Gastrocnemius medialis (tissue), 4 donors: ENCODE data around the gene TOB1. TPM values are rescaled to one million over a fixed set of nuclear protein-coding genes. Genes with fewer than 3 reads are reported as not detected.
A peak's percentile ranks its signal among the peaks of the same experiment; 100 is the strongest.

Experiments used
- ATAC-seq, 2 donors: fragments of 150-250 bp; one replicate each; pipeline ENCODE4 v1.9.1; 2016
- DNase-seq, 2 donors: peaks; one replicate each; pipeline ENCODE4 v3.0.0-alpha.2; 2019
- H3K27ac ChIP-seq, 4 donors: fragments of 200-600 bp; sonication (generic); 1 replicate in 1 of 4; 2 replicates in 3 of 4; pipeline ENCODE4 v1.5.1; 2016 to 2018; ENCODE audit warnings: mild to moderate bottlenecking in 2 of 4, moderate library complexity in 1 of 4
- H3K27me3 ChIP-seq, 3 donors: fragments of 200-600 bp; sonication (generic) in 2 of 3; 1 replicate in 1 of 3; 2 replicates in 2 of 3; pipeline versions ENCODE4 v1.5.1 to v1.6.0; 2016 to 2019; ENCODE audit warnings: mild to moderate bottlenecking in 1 of 3, moderate library complexity in 1 of 3
- H3K36me3 ChIP-seq, 2 donors: fragments of 200-600 bp; sonication (generic) in 1 of 2; one replicate each; pipeline ENCODE4 v1.5.1; 2017 to 2018
- H3K4me1 ChIP-seq, 2 donors: fragments of 200-600 bp; sonication (generic) in 1 of 2; one replicate each; pipeline ENCODE4 v1.5.1; 2016 to 2017; ENCODE audit warnings: mild to moderate bottlenecking in 2 of 2
- H3K4me3 ChIP-seq, 4 donors: fragments of 200-600 bp; sonication (generic) in 3 of 4; 1 replicate in 1 of 4; 2 replicates in 3 of 4; pipeline ENCODE4 v1.5.1; 2016 to 2019; ENCODE audit warnings: mild to moderate bottlenecking in 2 of 4
- H3K9me3 ChIP-seq, 3 donors: fragments of 200-600 bp; sonication (generic) in 2 of 3; 1 replicate in 1 of 3; 2 replicates in 2 of 3; pipeline ENCODE4 v1.5.1; 2016 to 2019
- POLR2A ChIP-seq, 2 donors: fragments of 450-650 bp; IDR thresholded peaks; one replicate each; pipeline ENCODE4 v1.6.1; 2017; ENCODE audit warnings: antibody characterized with exemption in 2 of 2, mild to moderate bottlenecking in 2 of 2, moderate library complexity in 2 of 2
- in situ Hi-C, 4 donors: fragments of 200-750 bp; cut with MboI; loops; one replicate each; pipeline versions ENCODE4 v1.15.0 to v1.8.0; 2017; ENCODE audit warnings: low sequenced_read_pairs in 4 of 4
- intact Hi-C: fragments of 100-400 bp; cut with DNase I; formaldehyde crosslinking; loops from one replicate; pipeline ENCODE4 v1.15.1; 2023; ENCODE audit warnings: low total_unique reads
- total RNA-seq, 4 donors: library from RNA; depleted of rRNA; stranded (reverse); fragments of >200 nt; gene quantifications; one replicate each; pipeline versions ENCODE4 v1.1.0 to v1.2.3, GENCODE V29; 2016
- TF ChIP-seq, protein P1 (sequence below), 5 experiments: fragments of 450-650 bp in 3 of 5; fragments of 200-600 bp in 2 of 5; sonication (generic) in 2 of 5; IDR thresholded peaks in 4 of 5; conservative IDR thresholded peaks in 1 of 5; 1 replicate in 4 of 5; 2 replicates in 1 of 5; pipeline ENCODE4 v1.5.1; 2016 to 2019; ENCODE audit warnings: antibody characterized with exemption in 5 of 5, mild to moderate bottlenecking in 3 of 5, moderate library complexity in 3 of 5

The TOB1 gene
- total RNA-seq, 4 donors from 2014 or later = 13.6 to 53.5 (median 28.2) TPM

DNA sequence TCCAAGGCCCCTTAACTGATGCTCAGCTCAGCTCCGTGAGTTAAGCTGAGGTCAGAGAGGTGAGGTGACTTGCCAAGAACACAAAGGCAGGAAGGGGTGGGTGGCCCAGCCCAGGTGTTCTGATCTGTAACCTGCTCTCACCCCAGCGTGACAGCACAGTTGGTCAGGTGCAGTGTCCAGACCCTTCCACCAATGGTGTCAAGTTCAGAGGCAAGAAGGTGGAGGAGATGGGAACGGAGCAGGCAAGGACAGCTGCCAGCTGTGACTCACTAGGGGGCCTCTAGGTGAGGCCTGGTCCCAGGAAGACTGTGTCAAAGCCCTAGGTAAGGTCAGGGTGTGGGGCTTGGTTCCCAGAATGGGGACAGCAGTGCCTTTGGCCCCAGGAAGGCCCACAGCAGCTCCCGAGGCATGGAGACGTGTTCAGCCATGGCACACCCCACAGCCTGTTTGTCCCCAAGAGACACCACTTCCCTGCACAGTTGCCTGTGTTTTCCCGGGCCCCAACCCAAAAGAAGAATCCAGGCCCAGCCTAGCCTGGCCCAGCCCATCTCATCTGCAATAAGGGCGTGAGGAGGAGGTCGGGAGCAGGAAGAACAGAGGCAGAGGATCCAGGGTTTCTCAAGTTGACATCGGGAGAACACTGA is 23.5 kb downstream of the TOB1 start:
- TF ChIP-seq, protein P1, sequence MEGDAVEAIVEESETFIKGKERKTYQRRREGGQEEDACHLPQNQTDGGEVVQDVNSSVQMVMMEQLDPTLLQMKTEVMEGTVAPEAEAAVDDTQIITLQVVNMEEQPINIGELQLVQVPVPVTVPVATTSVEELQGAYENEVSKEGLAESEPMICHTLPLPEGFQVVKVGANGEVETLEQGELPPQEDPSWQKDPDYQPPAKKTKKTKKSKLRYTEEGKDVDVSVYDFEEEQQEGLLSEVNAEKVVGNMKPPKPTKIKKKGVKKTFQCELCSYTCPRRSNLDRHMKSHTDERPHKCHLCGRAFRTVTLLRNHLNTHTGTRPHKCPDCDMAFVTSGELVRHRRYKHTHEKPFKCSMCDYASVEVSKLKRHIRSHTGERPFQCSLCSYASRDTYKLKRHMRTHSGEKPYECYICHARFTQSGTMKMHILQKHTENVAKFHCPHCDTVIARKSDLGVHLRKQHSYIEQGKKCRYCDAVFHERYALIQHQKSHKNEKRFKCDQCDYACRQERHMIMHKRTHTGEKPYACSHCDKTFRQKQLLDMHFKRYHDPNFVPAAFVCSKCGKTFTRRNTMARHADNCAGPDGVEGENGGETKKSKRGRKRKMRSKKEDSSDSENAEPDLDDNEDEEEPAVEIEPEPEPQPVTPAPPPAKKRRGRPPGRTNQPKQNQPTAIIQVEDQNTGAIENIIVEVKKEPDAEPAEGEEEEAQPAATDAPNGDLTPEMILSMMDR (IDR thresholded peaks at IDR 0.05 in 4 of 5, conservative IDR thresholded peaks at IDR 0.05 in 1 of 5) = no peak
- no peak for TF ChIP-seq POLR2A (IDR thresholded peaks at IDR 0.05)
- Histone ChIP-seq H3K9me3 (no peaks in the 10 kb centered on the region), H3K36me3 (no peaks in the 10 kb centered on the region), H3K27me3 (no peaks in the 10 kb centered on the region), H3K4me3 (no peak overlapping the region), H3K4me1 (peaks cover 18 to 19% of the 10 kb centered on the region in 2 donors), H3K27ac (no peak overlapping the region)
- intact Hi-C loops (loop anchor here (1.0 kb wide), 2 partner anchors 59 to 295 kb away; partner anchors contain the start of gene SPATA20), in situ Hi-C loops (loop anchor here (5.0 to 25.0 kb wide), 4 partner anchors 60 to 305 kb away; partner anchors contain the start of genes SPATA20 (in 4 of the 4) and EPN3 (in 1 of the 4))
- ATAC-seq = no peak
- no peak for DNase-seq

DNA sequence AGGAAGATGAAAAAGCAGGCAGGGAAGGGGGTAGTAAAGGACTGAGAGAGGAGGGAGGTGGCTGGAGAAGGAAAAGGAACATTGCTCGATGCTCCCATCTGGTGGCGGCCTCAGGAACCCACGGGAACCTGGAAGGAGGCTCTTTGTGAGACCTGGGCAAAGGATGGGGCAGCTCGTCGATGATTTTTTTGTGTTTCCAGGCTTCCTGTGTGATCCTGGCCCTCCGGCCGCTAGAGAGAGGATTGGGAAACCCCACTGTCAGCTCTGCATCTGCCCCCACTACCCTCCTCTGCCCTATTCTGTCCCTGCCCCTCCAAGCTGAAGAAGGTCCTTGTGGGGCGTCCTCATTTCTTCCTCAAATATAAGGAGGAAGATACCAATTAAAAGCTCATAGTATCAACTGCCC is 24.2 kb downstream of the TOB1 start:
- Histone ChIP-seq H3K9me3 (no peaks in the 10 kb centered on the region), H3K36me3 (no peaks in the 10 kb centered on the region), H3K4me1 (peaks cover 18 to 19% of the 10 kb centered on the region in 2 donors), H3K27ac (no peak overlapping the region), H3K27me3 (no peaks in the 10 kb centered on the region), H3K4me3 (no peak overlapping the region)
- ATAC-seq (peak; percentile 39 to 45), DNase-seq (peak; percentile 25 to 59)
- in situ Hi-C loops = loop anchor here (5.0 to 25.0 kb wide), 4 partner anchors 60 to 305 kb away; partner anchors contain the start of genes SPATA20 (in 4 of the 4) and EPN3 (in 1 of the 4)
- TF ChIP-seq, protein P1 (IDR thresholded peaks at IDR 0.05 in 4 of 5, conservative IDR thresholded peaks at IDR 0.05 in 1 of 5) = peak; percentile 77 to 85 (median 84)
- TF ChIP-seq POLR2A (IDR thresholded peaks at IDR 0.05) = no peak
- intact Hi-C loops = loop anchor here (1.0 kb wide), 3 partner anchors 25 to 295 kb away; partner anchors contain the start of gene SPATA20

DNA sequence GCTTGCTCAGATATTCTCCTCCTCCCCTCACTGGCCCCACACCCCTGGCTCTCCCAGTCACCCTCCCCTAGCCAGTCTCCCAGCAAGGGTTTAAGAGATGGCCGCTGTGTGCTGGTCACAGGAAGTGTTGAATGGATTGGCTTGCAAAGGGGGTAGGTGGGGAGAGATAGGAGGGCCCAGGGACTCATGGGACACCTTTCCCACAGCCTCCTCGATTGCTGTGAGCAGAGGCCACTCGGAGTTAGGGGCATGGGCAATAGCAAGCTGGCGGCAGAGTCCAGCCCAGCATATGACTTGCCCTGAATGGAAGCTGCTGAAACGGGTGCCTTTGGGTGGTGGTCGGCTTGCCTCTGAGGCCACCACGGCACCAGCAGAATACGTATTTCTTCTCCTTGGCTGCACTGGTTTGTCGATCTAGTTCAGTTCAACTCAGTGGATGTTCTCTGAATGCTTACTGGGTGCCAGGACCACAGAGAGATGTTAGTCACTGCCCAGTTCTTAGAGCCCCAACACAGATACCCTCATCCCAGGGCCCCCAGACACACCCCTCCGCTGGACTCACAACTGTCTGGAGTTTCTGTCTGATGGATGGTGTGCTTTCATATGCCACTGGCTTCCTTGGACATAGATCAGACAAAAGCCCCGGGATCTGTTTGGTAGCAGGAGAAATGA is 24.7 kb downstream of the TOB1 start:
- intact Hi-C loops (loop anchor here (1.0 kb wide), 1 partner anchor 24 kb away; no protein-coding TSS in a partner anchor), in situ Hi-C loops (loop anchor here (5.0 to 25.0 kb wide), 4 partner anchors 59 to 304 kb away; partner anchors contain the start of genes SPATA20 (in 4 of the 4) and EPN3 (in 1 of the 4))
- no peaks in the 10 kb centered on the region for H3K36me3 ChIP-seq
- H3K9me3 ChIP-seq = no peaks in the 10 kb centered on the region
- H3K27ac ChIP-seq = no peak overlapping the region
- no peak for TF ChIP-seq POLR2A (IDR thresholded peaks at IDR 0.05)
- TF ChIP-seq, protein P1 (IDR thresholded peaks at IDR 0.05 in 4 of 5, conservative IDR thresholded peaks at IDR 0.05 in 1 of 5) = no peak
- peaks cover 14 to 18% of the 10 kb centered on the region in 2 donors for H3K4me1 ChIP-seq
- no peak for ATAC-seq
- no peaks in the 10 kb centered on the region for H3K27me3 ChIP-seq
- DNase-seq = no peak
- no peak overlapping the region for H3K4me3 ChIP-seq

DNA sequence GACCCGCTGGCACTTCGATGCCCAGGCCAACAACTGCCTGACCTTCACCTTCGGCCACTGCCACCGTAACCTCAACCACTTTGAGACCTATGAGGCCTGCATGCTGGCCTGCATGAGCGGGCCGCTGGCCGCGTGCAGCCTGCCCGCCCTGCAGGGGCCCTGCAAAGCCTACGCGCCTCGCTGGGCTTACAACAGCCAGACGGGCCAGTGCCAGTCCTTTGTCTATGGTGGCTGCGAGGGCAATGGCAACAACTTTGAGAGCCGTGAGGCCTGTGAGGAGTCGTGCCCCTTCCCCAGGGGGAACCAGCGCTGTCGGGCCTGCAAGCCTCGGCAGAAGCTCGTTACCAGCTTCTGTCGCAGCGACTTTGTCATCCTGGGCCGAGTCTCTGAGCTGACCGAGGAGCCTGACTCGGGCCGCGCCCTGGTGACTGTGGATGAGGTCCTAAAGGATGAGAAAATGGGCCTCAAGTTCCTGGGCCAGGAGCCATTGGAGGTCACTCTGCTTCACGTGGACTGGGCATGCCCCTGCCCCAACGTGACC is 25.8 kb downstream of the TOB1 start:
- H3K9me3 ChIP-seq = no peaks in the 10 kb centered on the region
- intact Hi-C loops = no loop called here
- in situ Hi-C loops = loop anchor here (5.0 to 25.0 kb wide), 4 partner anchors 58 to 303 kb away; partner anchors contain the start of genes SPATA20 (in 4 of the 4) and EPN3 (in 1 of the 4)
- TF ChIP-seq, protein P1 (IDR thresholded peaks at IDR 0.05 in 4 of 5, conservative IDR thresholded peaks at IDR 0.05 in 1 of 5) = no peak
- TF ChIP-seq POLR2A (IDR thresholded peaks at IDR 0.05) = no peak
- ATAC-seq = no peak
- no peak for DNase-seq
- no peaks in the 10 kb centered on the region for H3K36me3 ChIP-seq
- no peaks in the 10 kb centered on the region for H3K27me3 ChIP-seq
- peaks cover 8 to 14% of the 10 kb centered on the region in 2 donors for H3K4me1 ChIP-seq
- no peak overlapping the region for H3K4me3 ChIP-seq
- H3K27ac ChIP-seq = no peak overlapping the region
